Hematopoietic multipotent progenitor cell (in vitro differentiated cells): ENCODE data around the gene KLHL29. TPM values are rescaled to one million over a fixed set of nuclear protein-coding genes. Genes with fewer than 3 reads are reported as not detected.
A peak's percentile ranks its signal among the peaks of the same experiment; 100 is the strongest.
"Not testable (repeated sequence)": the region's sequence is repeated elsewhere in the genome, so short reads cannot be mapped to it uniquely, and the experiment has no call there.

ENCODE experiments used
- DNase-seq, 3 donors: peaks; one replicate each; pipeline ENCODE4 v3.0.0-alpha.2; 2011 to 2015; ENCODE audit warnings: low read depth in 2 of 3, low spot score in 2 of 3
- total RNA-seq: library from RNA; depleted of rRNA; stranded (reverse); fragments of >200 nt; gene quantifications from one replicate; pipeline ENCODE4 v1.2.3, GENCODE V29; 2012

Gene KLHL29
- under 0.01 TPM for total RNA-seq

GRCh38 chr2:23384551-23385343, at the start of gene KLHL29:
Gene KLHL29 (plus strand): TSS chr2:23385179. CDS start chr2:23562197, 177,018 bp downstream.
- DNase-seq: peak in 2 of 3 donors; percentile 42 to 47

DNA sequence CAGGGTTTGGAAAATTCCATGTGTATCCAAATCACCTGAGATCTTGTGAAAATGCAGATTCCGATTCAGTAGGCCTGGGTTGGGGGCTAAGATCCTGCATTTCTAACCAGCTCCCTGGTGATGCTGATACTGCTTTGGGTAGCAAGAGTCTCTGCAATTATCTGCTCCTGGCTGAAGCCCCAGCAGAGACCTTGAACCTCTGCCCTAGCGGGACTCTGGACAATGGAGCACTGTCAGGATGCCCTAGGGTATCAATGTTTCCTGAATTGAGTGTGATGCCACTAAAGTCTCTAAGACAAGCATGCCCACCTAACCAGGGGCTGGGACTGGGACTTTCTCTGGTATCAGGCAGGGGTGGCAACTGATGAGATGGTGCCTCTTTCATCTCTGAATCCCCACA, 49.4 kb upstream of the KLHL29 start:
- no peak for DNase-seq

DNA sequence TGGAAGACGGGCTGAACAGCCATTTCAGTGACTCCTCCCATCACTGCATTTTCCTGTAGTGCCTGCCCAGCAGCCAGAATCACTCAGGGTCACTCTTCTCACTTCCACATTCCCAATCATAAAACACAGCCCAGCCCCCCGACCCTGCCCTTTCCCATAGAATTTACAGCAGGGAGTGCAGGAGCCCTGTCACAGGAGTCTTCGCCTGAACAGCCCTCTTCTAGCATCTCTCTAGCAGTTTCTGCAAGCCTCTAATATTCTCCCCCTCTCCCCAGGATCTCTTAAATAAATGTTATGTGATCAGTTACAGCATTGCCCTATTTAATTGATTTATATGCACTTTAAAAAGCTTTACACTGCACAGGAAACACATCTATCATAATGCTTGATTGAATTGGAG, 42.9 kb upstream of the KLHL29 start:
- no peak for DNase-seq

GRCh38 chr2:23346029-23346428, 39.0 kb upstream of the KLHL29 start:
- DNase-seq: no peak

- DNase-seq: no peak
Measured at GRCh38 chr2:23346781-23347180, 38.2 kb upstream of the KLHL29 start.

- no peak for DNase-seq
Measured at GRCh38 chr2:23347471-23348092, 37.4 kb upstream of the KLHL29 start.

GRCh38 chr2:23348093-23348481, 36.9 kb upstream of the KLHL29 start:
- not testable (repeated sequence) for DNase-seq

- no peak for DNase-seq
Measured at GRCh38 chr2:23349508-23349907, 35.5 kb upstream of the KLHL29 start.

GRCh38 chr2:23350041-23350791, 34.8 kb upstream of the KLHL29 start:
- no peak for DNase-seq

- no peak for DNase-seq
Measured at GRCh38 chr2:23350792-23351355, 34.1 kb upstream of the KLHL29 start.

DNA sequence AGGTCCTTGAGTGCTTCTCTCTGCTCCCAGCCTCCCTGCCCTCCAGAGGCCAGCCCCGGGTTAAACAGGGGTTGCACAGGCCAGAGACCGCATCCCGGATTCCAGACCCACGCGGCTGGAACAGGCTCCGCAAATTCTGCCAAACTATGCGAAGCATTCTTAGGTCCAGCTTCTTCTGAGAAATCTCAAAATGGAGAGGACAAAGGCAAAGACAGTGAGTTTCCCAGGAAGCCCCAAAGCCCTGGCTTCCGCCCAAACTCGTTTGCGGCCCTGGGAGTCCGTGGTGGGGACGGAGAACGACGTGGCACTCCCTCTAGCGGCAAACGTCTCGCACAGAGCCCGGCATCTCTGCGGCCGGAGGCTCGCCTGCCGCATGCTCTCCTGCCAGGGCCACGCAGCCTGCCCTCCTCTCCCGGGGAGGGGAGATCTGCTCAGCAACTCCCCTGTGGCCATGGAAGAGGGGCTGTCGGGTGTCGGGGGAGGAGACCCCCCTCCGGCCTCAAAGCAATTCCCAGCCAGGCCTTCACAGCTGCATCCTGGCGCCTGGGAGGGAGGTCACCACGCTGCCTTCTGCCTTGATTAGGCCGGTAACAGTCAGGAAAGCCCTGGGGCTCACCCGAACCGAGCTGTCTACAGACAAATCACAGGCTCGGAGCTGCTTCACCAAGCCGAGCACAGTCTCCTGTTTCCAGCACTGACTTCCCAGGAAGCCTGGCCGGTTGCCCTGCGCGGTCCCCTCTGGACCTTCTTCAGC, 33.4 kb upstream of the KLHL29 start:
- peak in 2 of 3 donors; percentile 57 to 72 for DNase-seq

- no peak for DNase-seq
Measured at GRCh38 chr2:23354554-23354953, 30.4 kb upstream of the KLHL29 start.

DNA sequence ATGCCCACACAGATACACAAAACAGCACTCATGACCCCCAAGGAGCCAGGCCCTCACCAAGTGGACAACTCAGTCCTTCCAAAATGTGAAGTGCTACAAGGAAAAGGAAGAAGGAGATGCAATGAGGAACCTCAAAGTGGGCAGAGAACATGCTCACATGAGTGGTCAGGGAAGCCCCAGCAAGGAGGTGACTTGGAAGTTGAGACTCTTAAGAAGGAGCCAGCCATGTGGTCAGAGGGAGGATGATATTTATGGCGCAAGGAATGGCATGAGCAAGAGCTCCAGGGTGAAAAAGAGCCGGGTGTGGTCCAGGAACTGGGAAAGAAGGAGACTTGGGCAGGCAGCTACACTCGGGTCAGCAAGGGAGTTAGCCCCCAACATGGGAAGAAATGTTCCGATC, 30.0 kb upstream of the KLHL29 start:
- no peak for DNase-seq

DNA sequence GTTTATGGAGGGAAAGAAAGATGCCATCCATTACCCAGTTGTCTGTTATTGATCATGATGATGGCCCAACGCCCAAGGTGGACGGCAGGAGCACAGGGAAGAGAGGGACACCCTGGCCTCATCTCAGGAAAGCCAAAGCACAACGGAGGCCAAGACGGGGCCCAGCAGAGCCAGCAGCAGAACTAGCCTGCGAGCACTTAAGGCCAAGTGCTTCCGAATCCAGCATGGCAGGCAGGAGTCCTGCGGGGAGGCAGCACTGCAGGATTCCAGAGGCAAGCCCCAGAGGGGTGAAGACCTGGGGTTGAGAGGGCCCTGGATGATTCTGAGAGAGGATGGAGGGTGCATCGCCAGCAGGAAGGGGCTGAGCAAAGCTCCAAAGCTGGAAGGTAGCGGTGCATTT, 28.3 kb upstream of the KLHL29 start:
- DNase-seq: no peak

DNA sequence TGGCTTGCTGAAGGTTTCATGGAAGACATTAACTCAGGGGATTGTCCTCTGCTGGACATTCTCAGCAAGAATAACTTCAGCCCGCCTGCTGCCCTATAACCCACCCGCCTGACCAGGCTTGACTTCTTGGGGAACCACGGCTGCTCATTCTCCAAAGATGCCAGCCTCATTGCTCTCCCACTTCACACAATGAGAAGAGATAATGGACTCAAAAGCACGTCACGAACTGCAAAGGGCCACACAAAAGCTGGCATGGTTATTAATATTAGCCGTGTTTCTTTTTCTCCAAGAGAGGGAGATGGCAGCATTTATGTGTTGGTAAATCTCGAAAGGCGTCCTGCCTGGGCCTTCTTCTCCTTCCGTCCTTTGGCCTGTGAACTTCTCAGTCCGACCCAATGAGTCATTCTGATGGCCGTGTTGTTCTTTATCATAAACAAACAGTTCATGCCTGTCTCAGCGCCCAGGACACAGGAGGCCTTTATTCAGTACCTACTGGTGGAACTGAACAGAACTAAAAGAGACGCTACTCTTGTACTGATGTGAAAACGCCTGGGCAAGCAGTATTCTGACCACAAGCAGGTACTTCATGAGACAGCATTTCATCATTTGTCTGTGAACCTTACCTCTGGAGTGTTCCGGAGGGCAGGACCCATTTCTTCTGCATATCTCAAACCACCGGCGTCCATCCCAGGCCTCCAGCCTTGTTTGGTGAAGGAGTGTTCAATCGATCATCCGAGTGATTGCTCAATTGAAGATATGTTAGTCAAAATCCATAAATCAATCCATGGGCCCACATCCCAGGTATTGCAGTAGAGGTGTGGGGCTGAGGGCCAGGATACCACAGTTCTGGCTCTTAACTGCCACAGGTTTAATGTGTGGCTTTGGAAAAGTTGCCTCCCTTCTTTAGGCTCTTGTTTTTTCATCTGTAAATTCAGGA, 25.1 kb upstream of the KLHL29 start:
- no peak for DNase-seq

DNA sequence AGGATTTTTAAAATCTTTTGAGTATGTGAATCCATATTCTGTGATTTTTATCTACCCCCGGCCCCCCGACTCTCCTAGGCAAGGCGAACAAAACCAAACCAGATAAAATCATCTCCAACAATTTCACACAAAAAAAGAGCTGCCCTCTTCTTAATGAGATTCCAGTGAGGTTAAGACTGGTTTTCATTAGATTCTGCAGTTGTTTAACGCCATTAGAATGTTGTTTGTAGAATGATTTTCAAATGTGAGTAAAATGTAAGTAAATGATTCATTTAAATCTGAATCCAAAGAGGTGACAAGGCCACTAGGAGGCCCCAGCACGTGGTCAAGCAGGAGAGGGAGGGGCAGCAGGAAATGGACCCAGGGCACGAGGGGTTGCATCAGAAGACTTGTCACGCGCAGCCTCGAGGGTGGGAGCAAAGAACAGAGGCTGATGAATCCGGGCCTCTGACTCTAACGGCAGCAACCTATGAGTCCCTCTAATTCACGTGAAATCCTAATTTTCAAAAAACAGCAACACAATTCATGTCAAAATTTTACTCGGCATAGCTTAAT, 24.3 kb upstream of the KLHL29 start:
- DNase-seq: no peak

DNA sequence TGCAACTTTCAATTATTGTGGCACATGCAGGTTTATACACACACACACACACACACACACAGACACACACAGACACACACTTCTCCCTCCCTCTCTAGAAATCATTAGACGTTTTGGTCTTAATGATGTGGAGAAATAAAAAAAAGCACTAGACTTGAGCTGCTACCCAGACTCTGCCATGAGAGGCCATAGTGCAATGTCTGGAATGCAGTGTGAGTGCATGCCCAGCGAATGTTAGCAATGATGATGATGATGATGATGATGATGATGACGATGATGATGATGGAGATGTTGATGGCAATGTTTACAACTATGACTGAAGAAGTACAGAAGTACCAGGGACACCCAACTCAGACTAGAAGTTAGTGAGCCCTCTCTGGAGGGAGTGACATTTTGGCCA, 23.8 kb upstream of the KLHL29 start:
- no peak for DNase-seq

- no peak for DNase-seq
Measured at GRCh38 chr2:23363268-23363667, 21.7 kb upstream of the KLHL29 start.

DNA sequence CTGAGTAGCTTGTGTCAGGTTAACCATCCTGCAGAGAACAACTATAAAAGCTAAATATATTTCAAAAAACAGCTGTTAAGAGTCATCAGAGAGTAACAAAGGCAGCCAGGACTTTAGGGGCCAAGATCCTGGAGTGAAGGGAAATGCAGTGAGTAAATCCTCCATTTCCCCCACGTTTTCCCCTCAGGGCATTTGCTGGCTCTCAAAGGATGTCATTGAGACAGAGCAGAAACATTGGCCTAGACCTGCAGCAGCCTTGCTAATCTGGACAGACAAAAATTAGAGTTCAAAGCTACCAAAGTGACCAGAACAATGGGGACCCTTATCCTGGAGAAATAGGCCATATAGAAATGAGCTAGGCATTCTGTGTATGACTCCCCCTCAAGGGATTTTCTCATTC, 21.1 kb upstream of the KLHL29 start:
- no peak for DNase-seq
